DMS 273 treated with DMSO at 0.1 percent for 48 hours (cell line): ENCODE measurements around the gene HABP4.

ENCODE experiments used
- DNase-seq: peaks from one replicate; lab custom pipeline; 2025; lab: John Stamatoyannopoulos, UW

HABP4 gene

GRCh38 chr9:96476591-96476990 is 26.6 kb downstream of the HABP4 start:
- DNase-seq: no peak

- DNase-seq: no peak
These were observed 28.9 kb downstream of the HABP4 start for GRCh38 chr9:96478829-96479371.

- no peak for DNase-seq
These were observed 30.8 kb downstream of the HABP4 start for GRCh38 chr9:96480736-96481135.

DNA sequence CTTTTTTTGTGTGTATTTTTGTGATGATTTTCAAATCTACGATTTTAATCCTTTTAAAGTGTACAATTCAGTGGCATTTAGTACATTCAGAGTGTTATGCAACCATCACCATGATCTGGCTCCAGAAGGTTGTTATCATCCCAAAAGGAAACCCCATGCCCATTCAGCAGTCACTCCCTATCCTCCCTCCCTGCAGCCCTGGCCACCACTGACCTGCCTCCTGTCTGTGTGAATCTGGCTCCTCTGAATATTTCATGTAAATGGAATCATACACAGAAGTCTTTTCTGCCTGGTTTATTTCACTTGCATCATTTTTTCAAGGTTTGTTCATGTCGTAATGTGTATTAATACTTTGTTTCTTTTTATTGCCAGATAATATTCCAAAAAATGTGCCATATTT is 32.5 kb downstream of the HABP4 start:
- DNase-seq: no peak

DNA sequence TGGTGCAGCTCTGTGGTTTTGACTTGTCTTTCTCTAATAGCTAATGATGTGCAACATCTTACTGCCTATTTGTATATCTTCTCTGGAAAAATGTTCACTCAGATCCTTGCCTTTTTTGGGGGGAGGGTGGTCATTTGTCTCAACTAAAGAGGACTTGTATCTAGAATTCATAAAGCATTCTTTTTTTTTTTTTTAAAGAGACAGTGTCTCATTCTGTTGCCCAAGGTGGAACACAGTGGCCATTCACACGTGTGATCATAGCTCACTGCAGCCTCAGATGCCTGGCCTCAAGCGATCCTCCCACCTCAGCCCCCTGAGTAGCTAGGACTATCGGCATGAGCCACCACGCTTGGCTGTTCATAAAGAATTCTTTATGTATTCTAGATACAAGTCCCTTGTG is 33.2 kb downstream of the HABP4 start:
- no peak for DNase-seq

DNA sequence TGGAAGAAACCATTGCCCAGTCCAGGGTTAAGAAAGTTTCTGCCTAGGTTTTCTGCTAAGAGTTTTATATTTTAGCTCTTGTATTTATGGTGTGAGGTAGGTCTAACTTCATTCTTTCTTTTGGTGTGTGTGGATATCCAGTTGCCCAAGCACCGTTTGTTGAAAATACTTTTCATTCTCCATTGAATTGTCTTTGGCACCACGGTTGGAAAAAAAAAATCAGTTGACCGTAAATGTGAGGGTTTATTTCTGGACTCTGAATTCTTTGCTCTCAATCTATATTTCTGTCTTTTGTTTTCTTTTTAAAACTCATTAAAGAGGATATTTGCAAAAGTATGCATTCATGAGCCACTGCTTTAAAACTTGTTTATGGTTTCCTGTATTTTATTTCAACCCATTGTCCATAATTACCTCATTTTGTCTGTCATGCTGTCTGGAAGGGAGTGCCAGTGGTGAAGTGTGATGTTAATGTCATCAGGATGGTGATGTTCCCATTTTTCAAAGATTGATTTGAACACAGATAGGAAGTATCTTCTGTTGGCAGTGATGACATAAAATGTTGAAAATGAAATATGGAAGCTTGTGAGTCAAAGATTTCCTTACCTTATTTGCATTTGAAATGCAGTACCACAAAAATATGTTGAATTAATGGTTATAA is 33.9 kb downstream of the HABP4 start:
- DNase-seq: no peak

DNA sequence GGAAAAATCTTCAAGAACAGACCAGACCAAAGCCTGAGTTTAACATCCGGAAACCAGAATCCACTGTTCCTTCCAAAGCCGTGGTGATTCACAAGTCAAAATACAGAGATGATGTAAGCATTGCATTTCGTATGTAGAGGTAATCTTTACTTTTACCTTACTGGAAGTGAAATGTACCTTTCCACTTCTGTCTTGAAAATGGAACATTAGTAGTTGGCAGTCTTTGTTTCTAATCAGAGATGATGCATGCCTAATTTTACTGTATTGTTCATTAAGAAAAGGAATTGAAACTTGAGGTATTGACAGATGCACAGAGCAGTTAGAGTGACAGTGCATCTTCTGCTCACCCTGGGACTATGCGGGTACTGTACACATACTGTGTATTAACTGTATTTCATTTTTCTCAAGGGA is 34.6 kb downstream of the HABP4 start:
- DNase-seq: no peak

- no peak for DNase-seq
These were observed 35.3 kb downstream of the HABP4 start for GRCh38 chr9:96485280-96485679.

GRCh38 chr9:96486386-96487028 is 36.5 kb downstream of the HABP4 start:
- DNase-seq: no peak

DNA sequence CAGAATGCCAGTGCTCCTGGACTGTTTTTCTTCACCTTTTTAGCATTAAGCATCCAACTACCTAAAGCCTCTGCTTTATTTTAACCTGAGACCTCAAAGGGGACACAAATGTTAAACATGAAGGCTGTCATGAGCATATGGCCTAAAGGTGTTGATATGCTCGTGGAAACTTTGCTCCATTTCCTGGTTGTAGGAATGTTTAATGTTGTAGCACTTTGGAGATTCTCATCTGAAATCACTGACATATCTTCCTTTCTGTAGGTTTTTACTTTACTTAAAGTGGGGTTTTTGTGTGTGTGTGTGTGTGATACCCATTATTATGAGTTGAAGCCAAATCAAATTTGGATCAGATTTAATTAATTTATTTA is 37.0 kb downstream of the HABP4 start:
- no peak for DNase-seq

DNA sequence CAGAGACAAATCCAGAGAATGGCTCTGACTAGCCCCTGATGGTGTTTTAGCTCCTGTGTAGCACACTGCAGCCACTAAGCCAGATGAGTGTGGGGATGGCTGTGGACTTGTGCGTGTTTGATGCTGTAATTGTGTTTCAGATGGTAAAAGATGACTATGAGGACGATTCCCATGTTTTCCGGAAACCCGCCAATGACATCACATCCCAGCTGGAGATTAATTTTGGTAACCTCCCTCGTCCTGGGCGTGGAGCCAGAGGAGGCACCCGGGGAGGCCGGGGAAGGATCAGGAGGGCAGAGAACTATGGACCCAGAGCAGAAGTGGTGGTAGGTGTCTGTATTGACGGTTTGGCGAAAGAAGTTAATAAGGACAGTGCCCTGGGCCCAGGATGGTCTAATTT is 38.0 kb downstream of the HABP4 start:
- DNase-seq: no peak

DNA sequence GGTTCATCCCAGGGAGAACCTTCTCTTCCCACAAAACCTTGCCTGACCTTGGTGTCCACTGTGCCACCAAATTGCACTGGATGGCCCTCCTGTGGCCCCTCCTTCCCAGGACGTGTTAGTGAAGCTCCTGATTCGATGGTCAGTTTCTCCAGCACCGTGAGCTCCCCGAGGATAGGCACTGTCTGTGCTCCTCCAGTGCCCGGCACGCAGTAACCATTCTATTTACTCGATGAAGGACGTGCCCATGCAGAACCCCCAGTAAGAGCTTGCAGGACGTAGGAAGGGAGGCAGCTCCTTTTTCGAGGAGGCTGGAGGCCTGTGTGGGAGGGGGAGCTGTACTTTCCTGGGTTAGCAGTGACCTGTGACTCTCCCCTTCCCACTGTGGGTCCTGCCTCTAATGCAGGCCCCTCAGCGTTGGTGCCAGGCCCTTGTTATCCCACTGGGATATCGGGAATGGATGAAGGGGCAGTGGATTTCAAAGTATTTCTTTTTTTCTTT is 39.6 kb downstream of the HABP4 start:
- no peak for DNase-seq

DNA sequence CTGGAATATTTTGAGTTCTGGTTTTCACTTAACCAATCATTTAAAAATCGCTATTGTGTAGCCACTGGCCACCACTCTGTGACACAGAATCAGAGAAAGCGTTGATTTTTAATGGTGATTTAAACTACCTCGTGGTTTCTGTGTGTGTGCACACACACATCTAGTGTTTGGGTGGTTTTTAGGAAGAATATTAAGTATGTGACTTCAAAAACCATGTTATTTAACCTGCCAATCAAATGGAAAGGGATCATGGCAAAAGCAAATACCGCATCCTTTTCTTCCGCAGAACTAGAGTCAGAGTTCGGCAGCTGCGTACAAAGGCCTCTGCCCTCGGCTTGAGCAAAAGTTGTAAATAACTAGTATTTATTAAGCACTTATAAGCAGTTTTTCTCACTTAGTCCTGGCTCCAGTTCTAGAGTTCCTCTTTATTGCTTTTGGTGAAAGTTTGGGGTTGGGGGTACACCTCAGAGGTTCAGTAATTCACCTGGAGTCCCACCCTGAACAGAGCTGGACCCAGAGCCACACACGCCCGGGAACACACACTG is 40.6 kb downstream of the HABP4 start:
- no peak for DNase-seq

DNA sequence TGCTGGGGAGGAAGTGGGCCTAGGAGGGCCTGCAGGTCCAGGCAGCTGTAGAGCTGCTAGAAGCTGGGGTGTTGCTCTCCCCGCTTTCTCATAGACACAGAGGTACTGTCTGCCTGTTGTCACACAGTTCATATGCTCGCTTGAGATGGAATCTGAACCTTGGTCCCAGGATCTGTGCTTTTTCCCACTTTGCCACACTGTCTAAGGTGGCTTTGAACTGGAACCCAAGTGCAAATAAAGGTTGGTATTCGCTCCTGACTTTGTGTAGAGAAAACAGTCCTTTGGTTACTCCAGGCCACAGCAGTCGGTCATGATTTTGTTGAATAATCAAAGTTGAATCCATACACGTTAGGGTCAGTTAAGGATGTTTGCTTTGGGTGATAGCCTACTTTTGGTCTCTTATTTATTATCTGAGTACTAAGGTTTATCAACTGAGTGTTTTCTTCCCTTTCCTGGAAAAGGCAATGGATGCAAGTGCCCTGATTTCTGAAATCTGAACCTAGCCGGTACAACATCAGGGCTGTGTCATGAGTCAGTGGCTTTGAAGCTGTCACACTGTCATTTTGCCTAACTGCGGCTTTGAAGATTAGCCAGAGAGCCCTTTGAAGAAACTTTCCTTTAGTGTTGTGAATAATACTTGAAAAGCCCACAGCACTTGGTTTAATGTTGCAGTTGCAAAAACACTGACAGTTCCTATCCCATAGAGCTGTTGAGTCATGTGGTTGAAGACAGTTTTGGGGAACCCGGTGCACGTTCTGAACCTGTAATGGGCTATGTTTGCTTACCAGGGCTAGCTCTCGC is 41.3 kb downstream of the HABP4 start:
- DNase-seq: no peak

GRCh38 chr9:96491880-96492525 is 42.0 kb downstream of the HABP4 start:
- DNase-seq: no peak

DNA sequence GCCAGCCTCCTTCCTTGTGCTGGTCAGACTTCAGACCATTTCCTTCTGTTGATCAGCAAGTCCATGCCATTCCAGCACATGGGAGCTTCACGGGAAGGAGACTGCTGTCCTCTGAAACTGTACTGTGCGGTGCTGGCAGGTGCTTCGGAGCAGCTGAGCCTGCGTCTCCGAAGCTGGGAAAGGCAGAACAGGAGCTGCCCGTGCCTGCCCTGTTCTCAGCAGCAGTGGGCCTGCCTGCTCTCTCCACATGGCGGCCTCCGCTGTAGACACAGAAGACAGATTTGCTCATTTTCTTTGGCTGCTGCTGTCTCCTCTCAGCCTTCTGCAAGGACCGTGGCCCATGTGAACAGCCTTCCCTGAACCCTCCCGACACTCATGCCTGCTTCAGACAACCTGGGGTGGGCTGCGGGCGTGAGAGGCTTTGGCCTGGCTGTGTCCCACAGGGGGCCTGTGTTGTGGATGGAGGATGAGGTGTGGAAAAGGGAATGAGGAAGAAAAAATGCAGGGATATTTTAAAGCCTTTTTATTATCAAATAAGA is 43.1 kb downstream of the HABP4 start:
- no peak for DNase-seq

GRCh38 chr9:96493757-96494156 is 43.8 kb downstream of the HABP4 start:
- DNase-seq: no peak

- DNase-seq: no peak
These were observed 44.3 kb downstream of the HABP4 start for GRCh38 chr9:96494215-96494800.

GRCh38 chr9:96495341-96495740 is 45.4 kb downstream of the HABP4 start:
- DNase-seq: no peak

DNA sequence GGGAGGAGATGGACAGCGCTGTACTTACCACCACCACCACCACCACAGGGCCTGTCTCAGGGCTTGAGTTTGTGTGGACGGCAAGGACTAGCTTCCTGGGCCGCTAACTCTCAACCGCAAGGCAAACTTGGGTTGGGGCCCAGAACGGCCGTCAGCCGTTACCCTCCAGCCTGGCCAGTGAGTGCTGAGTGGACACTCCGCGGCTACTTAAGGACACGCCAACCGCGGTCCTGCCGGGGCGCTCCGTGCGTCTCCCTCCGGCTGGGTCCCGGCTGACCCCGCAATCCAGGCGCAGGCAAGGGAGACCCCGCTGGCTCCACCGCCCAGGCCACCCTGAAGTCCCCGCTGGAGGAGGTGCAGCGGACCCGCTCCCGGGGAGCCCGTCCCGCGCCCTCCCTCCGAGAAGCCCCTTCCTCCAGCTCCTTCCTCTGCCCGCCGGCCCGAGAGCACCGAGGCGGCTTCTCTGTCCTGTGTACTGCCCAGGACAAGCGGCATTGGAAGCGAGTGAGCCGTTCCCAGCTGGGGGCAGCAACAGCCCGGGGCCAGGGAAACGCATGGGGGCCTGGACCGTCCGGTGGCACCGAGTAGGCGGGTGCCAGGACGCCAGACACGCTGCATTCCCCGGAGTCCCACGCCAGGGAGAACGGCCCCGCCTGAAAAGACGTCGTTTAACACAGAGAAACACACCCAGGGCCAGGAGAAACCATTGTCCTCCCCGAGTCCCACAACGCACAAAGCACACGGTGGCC is 46.6 kb downstream of the HABP4 start:
- DNase-seq: no peak

DNA sequence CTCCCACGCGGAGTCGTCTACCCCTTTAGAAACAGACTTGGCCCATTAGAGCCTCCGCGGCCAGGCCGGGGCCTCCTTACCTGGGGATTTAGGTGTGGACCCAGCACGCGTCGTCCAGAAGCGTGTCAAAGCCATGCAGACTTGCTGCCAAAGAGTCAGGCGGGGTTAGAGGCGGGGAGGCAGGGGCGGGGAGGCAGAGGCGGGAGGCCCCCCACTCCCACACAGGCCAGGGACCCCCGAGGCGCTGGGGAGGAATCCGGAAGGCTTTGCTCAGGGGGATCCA is 47.1 kb downstream of the HABP4 start:
- no peak for DNase-seq
